NOMO-1 treated with DMSO at 0.1 percent for 48 hours (cell line): ENCODE results near the gene CEP85.

Experiments
- DNase-seq: peaks from one replicate; lab custom pipeline; 2025; ENCODE audit not compliant: unreplicated experiment; lab: John Stamatoyannopoulos, UW

The CEP85 gene, protein sequence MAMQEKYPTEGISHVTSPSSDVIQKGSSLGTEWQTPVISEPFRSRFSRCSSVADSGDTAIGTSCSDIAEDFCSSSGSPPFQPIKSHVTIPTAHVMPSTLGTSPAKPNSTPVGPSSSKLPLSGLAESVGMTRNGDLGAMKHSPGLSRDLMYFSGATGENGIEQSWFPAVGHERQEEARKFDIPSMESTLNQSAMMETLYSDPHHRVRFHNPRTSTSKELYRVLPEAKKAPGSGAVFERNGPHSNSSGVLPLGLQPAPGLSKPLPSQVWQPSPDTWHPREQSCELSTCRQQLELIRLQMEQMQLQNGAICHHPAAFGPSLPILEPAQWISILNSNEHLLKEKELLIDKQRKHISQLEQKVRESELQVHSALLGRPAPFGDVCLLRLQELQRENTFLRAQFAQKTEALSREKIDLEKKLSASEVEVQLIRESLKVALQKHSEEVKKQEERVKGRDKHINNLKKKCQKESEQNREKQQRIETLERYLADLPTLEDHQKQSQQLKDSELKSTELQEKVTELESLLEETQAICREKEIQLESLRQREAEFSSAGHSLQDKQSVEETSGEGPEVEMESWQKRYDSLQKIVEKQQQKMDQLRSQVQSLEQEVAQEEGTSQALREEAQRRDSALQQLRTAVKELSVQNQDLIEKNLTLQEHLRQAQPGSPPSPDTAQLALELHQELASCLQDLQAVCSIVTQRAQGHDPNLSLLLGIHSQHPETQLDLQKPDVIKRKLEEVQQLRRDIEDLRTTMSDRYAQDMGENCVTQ

GRCh38 chr1:26233903-26234643 lies at the start of gene CEP85:
CEP85 (plus strand) TSS chr1:26234200; CDS start chr1:26239784, 5,584 bp downstream.
- peak; percentile 95 for DNase-seq

DNA sequence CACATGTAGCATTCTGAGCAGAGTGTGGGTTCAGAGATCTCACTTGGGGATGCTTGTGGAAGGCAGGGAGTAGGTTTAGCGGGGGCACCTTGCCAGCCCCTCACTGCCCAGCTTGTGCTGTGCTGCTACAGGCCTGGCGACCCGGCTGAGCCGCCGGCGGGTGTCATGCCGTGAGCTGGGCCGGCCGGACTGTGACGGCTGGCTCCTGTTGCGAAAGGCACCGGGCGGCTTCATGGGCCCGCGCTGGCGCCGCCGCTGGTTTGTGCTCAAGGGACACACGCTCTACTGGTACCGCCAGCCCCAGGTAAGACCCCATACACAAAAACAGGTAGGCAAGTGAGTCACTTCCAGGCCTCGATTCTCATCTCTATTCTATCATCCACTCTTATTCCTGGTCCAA lies 49.1 kb upstream of the CEP85 start:
- DNase-seq: no peak

DNA sequence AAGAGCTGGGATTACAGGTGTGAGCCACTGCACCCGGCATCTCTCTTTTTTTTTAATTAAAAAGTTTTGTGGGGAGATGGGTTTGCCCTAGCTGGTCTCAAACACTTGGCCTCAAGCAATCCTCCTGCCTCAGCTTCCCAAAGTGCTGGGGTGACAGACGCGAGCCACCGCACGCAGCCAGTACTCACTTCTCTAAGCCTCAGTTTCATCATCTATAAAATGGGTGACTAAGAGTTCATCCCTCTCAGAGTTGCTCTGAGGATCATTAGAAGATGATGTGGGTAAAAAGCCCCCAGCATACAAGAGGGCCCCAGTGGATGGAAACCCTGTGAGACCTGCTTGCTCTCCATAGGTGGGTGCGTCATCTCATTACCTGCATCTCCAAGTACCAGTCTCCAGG lies 46.1 kb upstream of the CEP85 start:
- DNase-seq: no peak

GRCh38 chr1:26188477-26188876 lies 45.5 kb upstream of the CEP85 start:
- DNase-seq: no peak

- no peak for DNase-seq
Measured at GRCh38 chr1:26189331-26189730, 44.7 kb upstream of the CEP85 start.

- no peak for DNase-seq
Measured at GRCh38 chr1:26189751-26190275, 44.2 kb upstream of the CEP85 start.

GRCh38 chr1:26190373-26190987 lies 43.5 kb upstream of the CEP85 start, which contains the start of gene CATSPER4:
CATSPER4 (plus strand) TSS chr1:26190602; CDS start chr1:26190628, 26 bp downstream.
- DNase-seq: no peak

GRCh38 chr1:26191739-26192138 lies 42.3 kb upstream of the CEP85 start:
- no peak for DNase-seq

DNA sequence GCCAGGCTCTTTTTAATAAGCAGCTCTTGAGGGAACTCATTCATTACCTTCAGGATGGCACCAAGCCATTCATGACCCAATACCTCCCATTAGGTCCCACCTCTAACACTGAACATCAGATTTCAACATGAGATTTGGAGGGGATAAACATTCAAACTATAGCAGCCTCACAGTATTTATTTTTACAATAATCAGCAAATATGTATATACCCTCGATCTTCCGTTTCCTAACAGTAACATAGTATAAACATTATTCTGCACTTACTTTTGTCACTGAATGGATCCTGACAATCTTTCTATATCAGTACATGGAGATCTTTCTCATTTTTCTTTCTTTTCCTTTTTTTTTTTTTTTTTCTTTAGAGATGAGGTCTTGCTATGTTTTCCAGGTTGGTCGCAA lies 38.2 kb upstream of the CEP85 start:
- DNase-seq: no peak

- DNase-seq: no peak
Measured at GRCh38 chr1:26197301-26197700, 36.7 kb upstream of the CEP85 start.

DNA sequence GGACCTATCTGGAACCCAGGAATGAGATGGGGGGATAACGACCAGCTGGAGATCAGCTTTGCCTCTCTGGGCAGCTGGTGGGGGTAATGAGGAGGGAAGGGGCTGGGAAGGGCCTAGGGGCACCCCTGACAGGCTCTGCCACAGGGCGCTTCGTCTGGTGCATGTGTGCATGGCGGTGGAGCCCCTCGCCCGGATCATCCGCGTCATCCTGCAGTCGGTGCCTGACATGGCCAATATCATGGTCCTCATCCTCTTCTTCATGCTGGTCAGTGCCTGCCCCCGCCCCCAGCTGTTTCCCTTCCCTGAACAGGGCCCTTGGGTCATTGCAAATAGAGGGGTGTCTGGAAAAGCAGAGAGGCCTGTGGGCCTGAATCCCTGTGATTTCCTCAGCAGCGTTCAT lies 36.2 kb upstream of the CEP85 start:
- no peak for DNase-seq

- no peak for DNase-seq
Measured at GRCh38 chr1:26200413-26200812, 33.6 kb upstream of the CEP85 start.

- no peak for DNase-seq
Measured at GRCh38 chr1:26203642-26204318, 30.2 kb upstream of the CEP85 start.

GRCh38 chr1:26210147-26210870 lies 23.7 kb upstream of the CEP85 start:
- no peak for DNase-seq

- DNase-seq: no peak
Measured at GRCh38 chr1:26212726-26213125, 21.3 kb upstream of the CEP85 start.

DNA sequence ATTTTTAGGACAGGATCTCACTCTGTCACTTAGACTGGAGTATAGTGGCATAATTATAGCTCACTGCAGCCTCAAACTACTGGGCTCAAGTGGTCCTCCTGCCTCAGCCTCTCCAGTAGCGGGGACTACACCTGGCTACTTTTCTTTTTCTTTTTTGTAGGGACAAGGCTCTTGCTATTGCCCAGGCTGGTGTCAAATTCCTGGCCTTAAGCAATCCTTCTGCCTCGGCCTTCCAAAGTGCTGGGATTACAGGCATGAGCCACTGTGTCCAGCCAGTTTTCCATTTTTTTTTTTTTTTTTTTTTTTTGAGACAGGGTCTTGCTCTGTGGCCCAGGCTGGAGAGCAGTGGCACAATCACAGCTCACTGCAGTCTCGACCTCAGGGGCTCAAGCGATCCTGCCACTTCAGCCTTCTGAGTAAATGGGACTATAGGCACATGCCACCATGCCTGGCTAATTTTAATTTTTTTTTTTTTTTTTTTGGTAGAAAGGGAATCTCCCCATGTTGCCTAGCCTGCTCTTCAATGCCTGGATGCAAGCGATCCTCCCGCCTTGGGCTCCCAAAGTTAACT lies 20.6 kb upstream of the CEP85 start:
- DNase-seq: no peak

- DNase-seq: no peak
Measured at GRCh38 chr1:26215246-26215645, 18.8 kb upstream of the CEP85 start.

DNA sequence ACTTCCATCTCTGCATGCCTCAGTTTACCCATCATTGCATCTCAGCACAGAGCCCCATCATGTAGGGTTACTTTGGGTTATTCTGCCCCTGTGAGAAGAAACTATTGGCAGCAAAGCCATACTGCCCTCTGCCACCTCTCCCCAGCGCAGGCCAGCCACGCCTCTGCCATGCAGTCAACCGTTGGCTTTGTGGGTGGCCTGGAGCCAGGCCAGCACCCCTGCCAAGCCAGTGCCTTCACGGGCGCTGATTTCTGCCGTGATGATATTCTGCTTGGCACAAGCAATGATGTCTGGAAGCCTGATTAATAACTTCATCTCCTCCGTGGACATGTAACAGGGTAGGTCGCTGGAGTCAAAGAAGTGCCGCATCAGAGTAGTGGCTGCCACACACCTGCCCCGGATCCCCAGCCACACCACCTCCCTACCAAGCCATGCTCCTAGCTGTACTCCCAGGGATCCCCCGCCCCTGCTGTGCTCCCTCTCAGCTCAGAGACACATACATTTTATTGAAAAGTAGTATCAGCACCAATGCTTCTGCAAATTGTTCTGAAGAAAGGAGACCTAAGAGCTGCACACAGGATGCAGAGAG lies 15.0 kb upstream of the CEP85 start:
- DNase-seq: no peak
